Activated naive CD8-positive, alpha-beta T cell treated with anti-CD3 and anti-CD28 coated beads, Interleukin-2, amount 50 U/mL, for 24 hours (primary cell): ENCODE measurements around the gene TMEM205.
A peak's percentile ranks its signal among the peaks of the same experiment; 100 is the strongest.
"Not testable (repeated sequence)": the region's sequence is repeated elsewhere in the genome, so short reads cannot be mapped to it uniquely, and the experiment has no call there.

ENCODE experiments used
- ATAC-seq: fragments of 150-1000 bp; cut with Tn5 transposase; one replicate; pipeline ENCODE4 v1.10.0; 2021
- DNase-seq: peaks from one replicate; pipeline ENCODE4 v3.0.0; 2021
- H3K27ac Mint-ChIP-seq: one replicate; pipeline ENCODE4 v1.8.0; 2021; ENCODE audit warnings: mild to moderate bottlenecking, mixed read lengths
- H3K27me3 Mint-ChIP-seq: one replicate; pipeline ENCODE4 v1.8.0; 2021; ENCODE audit warnings: mixed read lengths
- H3K36me3 Mint-ChIP-seq: one replicate; pipeline ENCODE4 v1.8.0; 2021; ENCODE audit warnings: low read depth, mixed read lengths
- H3K4me1 Mint-ChIP-seq: one replicate; pipeline ENCODE4 v1.8.0; 2021; ENCODE audit warnings: mixed read lengths
- H3K4me3 Mint-ChIP-seq: one replicate; pipeline ENCODE4 v1.8.0; 2021; ENCODE audit warnings: mild to moderate bottlenecking, moderate library complexity, mixed read lengths
- H3K9me3 Mint-ChIP-seq: one replicate; pipeline ENCODE4 v1.8.0; 2021; ENCODE audit warnings: mixed read lengths

The TMEM205 gene

GRCh38 chr19:11346104-11346940 lies at the start of gene TMEM205, which contains the start of gene CCDC159:
Gene TMEM205 (minus strand): TSS chr19:11346268. CDS start chr19:11345619, 649 bp downstream.
Gene CCDC159 (plus strand): TSS chr19:11346519. CDS start chr19:11346607, 88 bp downstream.
- peak within 1 kb of the TSS; percentile 82 for H3K27ac Mint-ChIP-seq

GRCh38 chr19:11390933-11391680 lies 45.0 kb upstream of the TMEM205 start:
- Mint-ChIP-seq H3K9me3 (peaks cover 3% of the 10 kb centered on the region), H3K4me3 (no peak overlapping the region), H3K27me3 (no peaks in the 10 kb centered on the region), H3K36me3 (no peaks in the 10 kb centered on the region), H3K27ac (no peak overlapping the region), H3K4me1 (no peaks in the 10 kb centered on the region)
- ATAC-seq (no peak), DNase-seq (no peak)

More at GRCh38 chr19:11346104-11346940, at the start of gene TMEM205, which contains the start of gene CCDC159:
- H3K4me1 Mint-ChIP-seq: peaks cover 27% of the 10 kb centered on the region
- DNase-seq (peak; percentile 97), ATAC-seq (peak; percentile 98)
- H3K36me3 Mint-ChIP-seq: no peaks in the 10 kb centered on the region
- peaks cover 4% of the 10 kb centered on the region for H3K9me3 Mint-ChIP-seq
- no peaks in the 10 kb centered on the region for H3K27me3 Mint-ChIP-seq
- peak within 1 kb of the TSS; percentile 93 for H3K4me3 Mint-ChIP-seq

GRCh38 chr19:11390359-11390758 lies 44.3 kb upstream of the TMEM205 start:
- Mint-ChIP-seq H3K27me3 (no peaks in the 10 kb centered on the region), H3K9me3 (peaks cover 3% of the 10 kb centered on the region), H3K4me1 (no peaks in the 10 kb centered on the region)

DNA sequence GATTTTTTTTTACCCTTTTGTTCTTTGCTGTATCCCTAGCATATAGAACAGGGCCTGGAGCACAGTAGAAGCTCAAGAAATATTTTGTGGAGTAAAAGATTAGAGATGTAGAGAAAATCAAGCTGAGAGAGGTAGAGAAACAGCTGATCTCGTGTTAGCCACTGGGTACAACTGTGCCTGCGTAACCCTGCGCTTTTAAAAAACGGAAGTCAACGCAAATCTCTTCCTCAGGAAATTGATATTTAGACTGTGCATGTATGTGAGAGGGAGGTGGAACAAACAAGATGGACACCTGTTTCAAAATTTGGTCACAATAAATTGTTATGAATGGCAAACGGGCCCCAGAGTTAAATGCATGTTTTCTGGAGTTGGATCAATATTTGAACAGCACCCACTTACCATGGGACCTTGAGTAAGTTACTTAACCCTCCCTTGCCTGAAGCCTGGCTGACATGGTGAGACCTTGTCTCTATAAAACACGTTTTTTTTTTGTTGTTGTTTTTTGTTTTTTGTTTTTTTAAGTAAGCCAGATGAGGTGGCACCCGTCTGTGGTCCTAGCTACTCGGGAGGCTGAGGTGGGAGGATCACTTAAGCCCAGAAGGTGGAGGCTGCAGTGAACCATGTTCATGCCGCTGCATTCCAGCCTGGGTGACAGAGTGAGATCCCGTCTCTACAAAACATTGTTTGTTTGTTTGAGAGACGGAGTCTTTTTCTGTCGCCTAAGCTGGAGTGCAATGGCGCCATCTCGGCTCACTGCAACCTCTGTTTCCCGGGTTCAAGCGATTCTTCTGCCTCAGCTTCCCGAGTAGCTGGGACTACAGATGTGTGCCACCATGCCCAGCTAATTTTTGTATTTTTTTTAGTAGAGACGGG lies 41.3 kb upstream of the TMEM205 start:
- Mint-ChIP-seq H3K27me3 (peaks cover 8% of the 10 kb centered on the region), H3K9me3 (peaks cover 3% of the 10 kb centered on the region), H3K4me3 (no peak overlapping the region), H3K36me3 (no peaks in the 10 kb centered on the region), H3K27ac (no peak overlapping the region), H3K4me1 (peaks cover 7% of the 10 kb centered on the region)
- DNase-seq: no peak
- no peak for ATAC-seq

More at GRCh38 chr19:11390359-11390758, 44.3 kb upstream of the TMEM205 start:
- DNase-seq (no peak), ATAC-seq (no peak)
- H3K4me3 Mint-ChIP-seq: no peak overlapping the region
- no peak overlapping the region for H3K27ac Mint-ChIP-seq
- H3K36me3 Mint-ChIP-seq: no peaks in the 10 kb centered on the region

DNA sequence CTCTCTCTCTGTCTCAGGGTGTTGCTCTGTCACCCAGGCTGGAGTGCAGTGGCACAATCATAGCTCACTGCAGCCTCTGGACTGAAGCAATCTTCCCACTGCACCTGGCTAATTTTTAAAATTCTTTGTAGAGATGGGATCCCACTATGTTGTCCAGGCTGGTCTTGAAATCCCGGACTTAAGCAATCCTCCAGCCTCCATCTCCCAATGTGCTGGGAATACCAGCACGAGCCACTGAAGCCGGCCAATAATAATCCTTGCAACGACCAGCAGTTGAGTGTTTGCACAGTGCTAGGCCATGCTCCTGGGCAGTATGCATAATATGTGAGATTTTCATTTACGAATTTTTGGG lies 38.7 kb upstream of the TMEM205 start:
- DNase-seq (no peak), ATAC-seq (no peak)
- H3K27ac Mint-ChIP-seq: no peak overlapping the region
- H3K36me3 Mint-ChIP-seq: peaks cover 3% of the 10 kb centered on the region
- no peaks in the 10 kb centered on the region for H3K9me3 Mint-ChIP-seq
- H3K4me3 Mint-ChIP-seq: no peak overlapping the region
- peaks cover 27% of the 10 kb centered on the region for H3K4me1 Mint-ChIP-seq
- peaks cover 15% of the 10 kb centered on the region for H3K27me3 Mint-ChIP-seq

GRCh38 chr19:11383706-11384048 lies 37.6 kb upstream of the TMEM205 start:
- no peaks in the 10 kb centered on the region for H3K9me3 Mint-ChIP-seq
- H3K27me3 Mint-ChIP-seq: peaks cover 15% of the 10 kb centered on the region
- H3K36me3 Mint-ChIP-seq: peaks cover 3% of the 10 kb centered on the region
- no peak overlapping the region for H3K27ac Mint-ChIP-seq
- ATAC-seq: no peak
- DNase-seq: no peak
- peaks cover 32% of the 10 kb centered on the region for H3K4me1 Mint-ChIP-seq
- H3K4me3 Mint-ChIP-seq: peak overlapping the region; percentile 65

DNA sequence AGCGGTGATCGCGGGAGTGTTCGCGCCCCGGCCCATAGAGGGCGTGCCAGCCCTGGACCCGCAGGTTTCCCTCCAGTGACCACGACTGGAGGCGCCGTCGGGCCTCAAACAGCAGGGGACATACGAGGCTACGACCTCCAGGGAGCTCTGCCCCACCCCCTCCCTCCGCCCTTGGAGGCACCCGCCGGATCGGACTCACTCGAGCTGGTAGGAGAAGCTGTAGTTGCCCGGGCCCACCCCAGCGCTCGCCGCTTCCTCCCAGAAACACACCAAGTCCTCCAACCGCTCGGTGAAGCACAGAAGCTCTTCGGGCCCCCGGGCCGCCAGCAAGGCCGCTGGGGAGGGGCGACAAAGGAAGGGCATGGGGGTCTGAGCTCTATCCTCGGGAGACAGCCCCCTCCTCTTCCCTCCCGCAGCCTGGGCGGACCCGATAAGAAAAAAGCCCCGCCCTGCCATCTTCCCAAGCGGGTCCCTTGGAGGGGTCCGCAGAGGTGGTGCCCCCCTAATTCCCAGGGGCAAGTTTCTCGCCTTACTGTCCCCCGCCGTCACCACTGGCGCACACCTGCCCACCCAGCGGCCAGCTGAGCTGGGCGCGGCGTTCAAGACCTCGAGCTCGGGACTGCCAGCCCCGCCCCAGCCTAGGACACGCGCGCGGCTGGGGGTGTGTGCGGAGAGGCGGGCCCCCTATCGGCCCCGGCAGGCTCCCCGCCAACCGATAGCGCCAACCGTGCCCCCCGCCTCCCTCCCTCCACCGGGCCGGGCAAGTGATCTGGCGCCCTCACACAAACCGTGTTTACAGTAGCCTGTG lies 37.0 kb upstream of the TMEM205 start:
- Mint-ChIP-seq H3K9me3 (no peaks in the 10 kb centered on the region), H3K27ac (peak overlapping the region; percentile 42), H3K4me3 (peak overlapping the region; percentile 65), H3K36me3 (peaks cover 3% of the 10 kb centered on the region), H3K4me1 (peaks cover 37% of the 10 kb centered on the region), H3K27me3 (peaks cover 15% of the 10 kb centered on the region)
- ATAC-seq: no peak
- peak; percentile 69 for DNase-seq

DNA sequence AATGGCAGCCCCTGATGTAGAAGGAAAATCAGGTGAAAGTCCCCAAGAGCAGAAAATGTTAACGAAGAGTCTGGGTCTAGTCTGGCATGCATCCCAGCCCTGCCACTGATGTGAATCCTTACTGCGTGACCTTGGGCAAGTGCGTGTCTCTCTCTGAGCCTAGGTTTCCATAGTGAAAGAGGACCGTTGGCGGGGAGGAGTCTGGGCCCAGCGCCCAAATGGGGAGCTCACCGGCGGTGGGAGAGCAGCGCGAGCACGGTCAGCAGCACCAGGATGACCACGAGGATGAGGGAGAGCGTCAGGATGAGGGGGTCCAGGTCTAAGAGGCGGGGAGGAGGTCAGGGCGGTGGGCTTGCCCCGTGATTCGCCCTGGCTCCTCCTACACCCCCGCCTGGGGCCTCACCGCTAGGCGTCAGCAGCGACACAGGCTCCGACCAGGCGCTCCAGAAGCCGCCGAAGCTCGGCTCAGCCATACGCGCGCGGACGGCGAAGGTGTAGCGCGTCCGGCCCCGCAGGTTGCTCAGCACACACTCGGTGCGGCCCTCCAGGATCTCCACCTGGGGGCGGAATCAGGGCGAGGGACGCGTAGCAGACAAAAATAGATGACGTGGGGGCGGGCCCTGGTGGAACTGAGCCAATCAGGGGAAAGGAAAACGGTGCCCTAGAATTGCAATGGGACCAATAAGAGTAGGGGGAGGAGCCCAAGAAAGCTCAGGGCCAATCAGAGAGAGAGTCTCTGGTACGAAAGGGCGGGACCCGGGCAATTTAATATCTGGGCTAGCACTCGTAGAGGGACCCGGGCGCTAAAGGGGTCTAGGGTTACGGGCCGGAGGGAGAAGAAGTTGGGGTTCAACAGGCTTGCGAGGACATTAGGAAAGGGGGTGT lies 34.8 kb upstream of the TMEM205 start:
- ATAC-seq: peak; percentile 83

DNA sequence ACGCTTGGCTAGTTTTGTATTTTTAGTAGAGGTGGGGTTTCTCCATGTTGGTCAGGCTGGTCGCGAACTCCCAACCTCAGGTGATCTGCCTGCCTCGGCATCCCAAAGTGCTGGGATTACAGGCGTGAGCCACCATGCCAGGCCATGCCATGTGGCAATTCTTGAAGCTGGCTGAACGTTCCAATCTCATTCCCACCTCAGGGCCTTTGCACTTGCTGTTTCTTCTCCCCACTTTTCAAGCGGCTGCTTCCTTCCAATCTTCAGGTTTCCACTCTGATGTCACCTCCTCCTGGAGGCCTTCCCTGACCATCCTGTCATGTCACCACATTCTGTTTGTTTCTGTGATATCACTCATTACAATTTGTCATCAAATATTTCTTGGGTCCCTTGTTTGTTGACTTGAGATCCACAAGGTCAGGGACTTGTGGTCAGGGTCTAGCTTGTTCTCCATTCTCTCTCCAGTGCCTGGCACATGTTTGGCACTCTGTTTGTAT lies 33.8 kb upstream of the TMEM205 start:
- H3K4me3 Mint-ChIP-seq: peak overlapping the region; percentile 89
- H3K27me3 Mint-ChIP-seq: peaks cover 15% of the 10 kb centered on the region
- H3K36me3 Mint-ChIP-seq: peaks cover 13% of the 10 kb centered on the region
- H3K4me1 Mint-ChIP-seq: peaks cover 58% of the 10 kb centered on the region
- DNase-seq (no peak), ATAC-seq (no peak)
- no peaks in the 10 kb centered on the region for H3K9me3 Mint-ChIP-seq
- peak overlapping the region; percentile 95 for H3K27ac Mint-ChIP-seq

More for the DNA sequence above, 34.8 kb upstream of the TMEM205 start:
- peak; percentile 93 for DNase-seq
- H3K36me3 Mint-ChIP-seq: peaks cover 12% of the 10 kb centered on the region
- H3K27ac Mint-ChIP-seq: peak overlapping the region; percentile 95
- H3K27me3 Mint-ChIP-seq: peaks cover 15% of the 10 kb centered on the region
- H3K9me3 Mint-ChIP-seq: no peaks in the 10 kb centered on the region
- H3K4me3 Mint-ChIP-seq: peak overlapping the region; percentile 89
- H3K4me1 Mint-ChIP-seq: peaks cover 54% of the 10 kb centered on the region

DNA sequence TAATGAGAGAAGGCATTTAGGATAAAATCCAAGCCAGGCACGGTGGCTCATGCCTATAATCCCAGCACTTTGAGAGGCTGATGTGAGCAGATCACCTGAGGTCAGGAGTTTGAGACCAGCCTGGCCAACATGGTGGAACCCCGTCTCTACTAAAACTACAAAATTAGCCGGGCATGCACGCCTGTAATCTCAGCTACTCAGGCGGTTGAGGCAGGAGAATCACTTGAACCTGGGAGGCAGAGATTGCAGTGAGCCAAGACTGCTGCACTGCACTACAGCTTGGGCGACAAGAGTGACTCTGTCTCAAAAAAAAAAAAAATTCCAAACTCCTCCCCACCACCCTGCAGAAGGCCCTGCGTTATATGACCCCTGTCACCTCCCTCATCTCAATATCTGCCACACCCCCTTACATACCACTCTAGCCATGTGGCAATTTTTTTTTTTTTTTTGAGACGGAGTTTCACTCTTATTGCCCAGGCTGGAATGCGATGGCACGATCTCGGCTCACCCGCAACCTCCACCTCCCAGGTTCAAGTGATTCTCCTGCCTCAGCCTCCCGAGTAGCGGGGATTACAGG lies 33.3 kb upstream of the TMEM205 start:
- DNase-seq, H3K27ac Mint-ChIP-seq, H3K4me3 Mint-ChIP-seq, H3K9me3 Mint-ChIP-seq, ATAC-seq: not testable (repeated sequence)
- Mint-ChIP-seq H3K36me3 (peaks cover 13% of the 10 kb centered on the region), H3K4me1 (peaks cover 57% of the 10 kb centered on the region), H3K27me3 (peaks cover 15% of the 10 kb centered on the region)

- Mint-ChIP-seq H3K4me1 (peaks cover 56% of the 10 kb centered on the region), H3K4me3 (no peak overlapping the region)
- DNase-seq: peak; percentile 29
These were observed 32.5 kb upstream of the TMEM205 start for GRCh38 chr19:11378319-11379189.

DNA sequence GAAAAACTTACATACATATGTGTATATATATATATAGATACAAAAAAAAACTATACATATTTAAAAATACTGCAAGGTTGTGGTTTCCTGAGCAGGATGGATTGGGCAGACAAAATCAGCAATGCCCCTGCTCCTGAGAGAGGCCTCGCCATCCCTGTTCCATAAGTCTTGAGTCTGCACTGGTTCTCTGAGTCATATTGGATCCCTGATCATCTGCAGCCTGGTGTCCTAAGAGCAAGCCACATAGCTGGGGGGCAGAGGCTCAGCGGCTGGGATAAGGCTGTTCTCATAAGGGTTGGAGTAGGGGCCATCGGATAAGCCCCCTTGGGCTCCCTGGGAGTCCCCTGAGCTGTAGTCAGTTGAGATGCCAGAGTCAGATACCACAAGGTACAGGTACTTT lies 31.7 kb upstream of the TMEM205 start:
- no peaks in the 10 kb centered on the region for H3K9me3 Mint-ChIP-seq
- H3K4me1 Mint-ChIP-seq: peaks cover 58% of the 10 kb centered on the region
- peaks cover 13% of the 10 kb centered on the region for H3K36me3 Mint-ChIP-seq
- DNase-seq (no peak), ATAC-seq (no peak)
- no peak overlapping the region for H3K27ac Mint-ChIP-seq
- H3K27me3 Mint-ChIP-seq: peaks cover 11% of the 10 kb centered on the region
- H3K4me3 Mint-ChIP-seq: no peak overlapping the region

More at GRCh38 chr19:11378319-11379189, 32.5 kb upstream of the TMEM205 start:
- peaks cover 13% of the 10 kb centered on the region for H3K36me3 Mint-ChIP-seq
- peaks cover 14% of the 10 kb centered on the region for H3K27me3 Mint-ChIP-seq
- no peak for ATAC-seq
- H3K27ac Mint-ChIP-seq: peak overlapping the region; percentile 35
- no peaks in the 10 kb centered on the region for H3K9me3 Mint-ChIP-seq
